IMR-90 (cell line): ENCODE results near the gene AGAP2. TPM values are rescaled to one million over a fixed set of nuclear protein-coding genes. Genes with fewer than 3 reads are reported as not detected.

Experiments
- ATAC-seq: fragments of 200-7000 bp; cut with Tn5 transposase; 2 replicates; pipeline ENCODE4 v1.9.1; 2020; ENCODE audit warnings: low read depth, mild to moderate bottlenecking, moderate library complexity
- BruUV-seq: library from RNA; stranded (reverse); fragments of 400-500 nt; replicated peaks from 2 replicates; lab custom pipeline; 2021; lab: Mats Ljungman, UMichigan
- CTCF ChIA-PET: fragments of 300-600 bp; formaldehyde crosslinking; extraction: SDS; loops from one replicate; lab custom pipeline; 2021; ENCODE audit warnings: antibody characterized with exemption; lab: Yijun Ruan, JAX
- POLR2A ChIA-PET: fragments of 300-600 bp; sonication (Branson Sonifier 250); formaldehyde crosslinking; loops from one replicate; lab custom pipeline; 2022; ENCODE audit warnings: antibody characterized with exemption; ENCODE audit not compliant: unreplicated experiment; lab: Charles Lee
- DNase-seq: peaks from one replicate; pipeline ENCODE4 v3.0.0; 2013
- H2AFZ ChIP-seq: replicated peaks from 2 replicates; pipeline ENCODE3; 2013; ENCODE audit warnings: low read length, mild to moderate bottlenecking; ENCODE audit not compliant: poor library complexity
- H2AK5ac ChIP-seq: 2 replicates; pipeline ENCODE4 v1.6.1; 2013; ENCODE audit warnings: low read depth, low read length, inconsistent platforms
- H2AK9ac ChIP-seq: replicated peaks from 2 replicates; pipeline ENCODE3; 2013; ENCODE audit warnings: mild to moderate bottlenecking, low read depth, low read length, moderate library complexity; ENCODE audit not compliant: poor library complexity
- H2BK120ac ChIP-seq: 2 replicates; pipeline ENCODE4 v1.6.1; 2013; ENCODE audit warnings: low read depth, low read length, inconsistent platforms
- H2BK15ac ChIP-seq: 3 replicates; pipeline ENCODE4 v1.6.1; 2013; ENCODE audit warnings: low read depth, low read length, inconsistent platforms
- H2BK20ac ChIP-seq: 2 replicates; pipeline ENCODE4 v1.6.1; 2013; ENCODE audit warnings: low read depth, mild to moderate bottlenecking, inconsistent platforms, low read length, moderate library complexity
- H2BK5ac ChIP-seq: 2 replicates; pipeline ENCODE4 v1.6.1; 2013; ENCODE audit warnings: mild to moderate bottlenecking, low read depth, low read length, inconsistent platforms; ENCODE audit not compliant: poor library complexity, severe bottlenecking
- H3K14ac ChIP-seq: replicated peaks from 2 replicates; pipeline ENCODE4 v1.6.1; 2013; ENCODE audit warnings: low read depth, low read length, inconsistent platforms
- H3K18ac ChIP-seq: 2 replicates; pipeline ENCODE4 v1.6.1; 2013; ENCODE audit warnings: low read depth, low read length, control low read depth
- H3K23ac ChIP-seq: 2 replicates; pipeline ENCODE4 v1.6.1; 2013; ENCODE audit warnings: low read depth, low read length, inconsistent platforms
- H3K27ac ChIP-seq: 2 replicates; pipeline ENCODE4 v1.5.1; 2013; ENCODE audit warnings: mild to moderate bottlenecking, control low read depth, low read length; ENCODE audit not compliant: insufficient read depth
- H3K27me3 ChIP-seq: 2 replicates; pipeline ENCODE4 v1.6.1; 2013; ENCODE audit warnings: low read length; ENCODE audit not compliant: control insufficient read depth, insufficient read depth
- H3K36me3 ChIP-seq: 2 replicates; pipeline ENCODE4 v1.6.1; 2013; ENCODE audit warnings: low read length, mixed read lengths; ENCODE audit not compliant: control insufficient read depth, insufficient read depth
- H3K4ac ChIP-seq: 2 replicates; pipeline ENCODE4 v1.6.1; 2013; ENCODE audit warnings: low read depth, low read length, inconsistent platforms
- H3K4me1 ChIP-seq: 2 replicates; pipeline ENCODE4 v1.6.1; 2013; ENCODE audit warnings: low read length, mixed read lengths; ENCODE audit not compliant: control insufficient read depth, insufficient read depth
- H3K4me2 ChIP-seq: 2 replicates; pipeline ENCODE4 v1.6.1; 2013; ENCODE audit warnings: low read depth, mild to moderate bottlenecking, control low read depth, low read length, moderate library complexity
- H3K4me3 ChIP-seq: 2 replicates; pipeline ENCODE4 v1.5.1; 2013; ENCODE audit warnings: low read depth, mild to moderate bottlenecking, control low read depth, low read length, moderate library complexity; ENCODE audit not compliant: insufficient read depth
- H3K56ac ChIP-seq: 2 replicates; pipeline ENCODE4 v1.6.1; 2013; ENCODE audit warnings: low read length, inconsistent platforms; ENCODE audit not compliant: insufficient read depth; ENCODE audit errors: extremely low read depth
- H3K79me1 ChIP-seq, 2 experiments: 2 replicates each; pipeline ENCODE4 v1.6.1; 2013; ENCODE audit warnings: low read length in 2 of 2, inconsistent platforms in 1 of 2, low read depth in 1 of 2
- H3K9ac ChIP-seq: 2 replicates; pipeline ENCODE4 v1.6.1; 2013; ENCODE audit warnings: low read depth, low read length, control low read depth
- H3K9me1 ChIP-seq: 2 replicates; pipeline ENCODE4 v1.6.1; 2013; ENCODE audit warnings: low read length, inconsistent platforms; ENCODE audit not compliant: insufficient read depth
- H3K9me3 ChIP-seq: 2 replicates; pipeline ENCODE4 v1.6.1; 2013; ENCODE audit warnings: low read length; ENCODE audit not compliant: control insufficient read depth, insufficient read depth
- H4K20me1 ChIP-seq: 2 replicates; pipeline ENCODE4 v1.6.1; 2013; ENCODE audit warnings: low read length, inconsistent platforms; ENCODE audit not compliant: insufficient read depth
- H4K5ac ChIP-seq: 2 replicates; pipeline ENCODE4 v1.6.1; 2013; ENCODE audit warnings: mild to moderate bottlenecking, low read depth, low read length, control low read depth
- H4K8ac ChIP-seq, 2 experiments: 2 replicates each; pipeline ENCODE4 v1.6.1; 2013; ENCODE audit warnings: low read depth in 2 of 2, low read length in 2 of 2, control low read depth in 1 of 2, inconsistent platforms in 1 of 2
- H4K91ac ChIP-seq: 2 replicates; pipeline ENCODE4 v1.6.1; 2013; ENCODE audit warnings: low read depth, low read length, inconsistent platforms; ENCODE audit not compliant: insufficient read depth
- BHLHE40 ChIP-seq: fragments of 150-350 bp; IDR thresholded peaks from 2 replicates; pipeline ENCODE4 v1.6.1; 2016; ENCODE audit warnings: mild to moderate bottlenecking, low read depth, low read length
- CEBPB ChIP-seq: IDR thresholded peaks from 2 replicates; pipeline ENCODE4 v1.6.1; 2012; ENCODE audit warnings: low read depth, low read length, improper control_type of control experiment
- CHD1 ChIP-seq: IDR thresholded peaks from 2 replicates; pipeline ENCODE4 v1.6.1; 2012; ENCODE audit warnings: low read depth, low read length, improper control_type of control experiment
- ELK1 ChIP-seq: fragments of 150-350 bp; IDR thresholded peaks from 2 replicates; pipeline ENCODE4 v1.6.1; 2016; ENCODE audit warnings: low read depth, mild to moderate bottlenecking, low read length, moderate library complexity, borderline replicate concordance
- FOS ChIP-seq: fragments of 150-350 bp; IDR thresholded peaks from 2 replicates; pipeline ENCODE4 v1.6.1; 2016; ENCODE audit warnings: low read depth, low read length
- MAFK ChIP-seq: IDR thresholded peaks from 2 replicates; pipeline ENCODE4 v1.6.1; 2012; ENCODE audit warnings: low read depth, low read length, improper control_type of control experiment
- MAZ ChIP-seq: IDR thresholded peaks from 2 replicates; pipeline ENCODE4 v1.6.1; 2012; ENCODE audit warnings: low read depth, mild to moderate bottlenecking, low read length, improper control_type of control experiment, moderate library complexity, borderline replicate concordance
- MXI1 ChIP-seq: IDR thresholded peaks from 2 replicates; pipeline ENCODE4 v1.6.1; 2012; ENCODE audit warnings: low read depth, mild to moderate bottlenecking, low read length, moderate library complexity, borderline replicate concordance
- POLR2A ChIP-seq: IDR thresholded peaks from 2 replicates; pipeline ENCODE4 v1.6.1; 2012; ENCODE audit warnings: mild to moderate bottlenecking, low read depth, low read length
- RCOR1 ChIP-seq: IDR thresholded peaks from 2 replicates; pipeline ENCODE4 v1.6.1; 2012; ENCODE audit warnings: mild to moderate bottlenecking, low read length, improper control_type of control experiment; ENCODE audit not compliant: insufficient replicate concordance
- RFX5 ChIP-seq: IDR thresholded peaks from 2 replicates; pipeline ENCODE4 v1.8.0; 2012; ENCODE audit warnings: low read depth, mild to moderate bottlenecking, low read length, moderate library complexity
- USF2 ChIP-seq: fragments of 150-350 bp; IDR thresholded peaks from 2 replicates; pipeline ENCODE4 v1.6.1; 2017; ENCODE audit warnings: mild to moderate bottlenecking, antibody characterized with exemption, low read length, low read depth
- WGBS, 2 experiments: methylation state at CpG; one replicate each; pipeline versions ENCODE4 v1.1.5 to v1.1.7; 2013; ENCODE audit warnings: missing lambda C conversion rate in 2 of 2; ENCODE audit not compliant: insufficient read length in 1 of 2; ENCODE audit errors: extremely low coverage in 2 of 2; 5-methylcytosine and 5-hydroxymethylcytosine counted together
- dilution Hi-C: fragments of 300-500 bp; cut with HindIII; formaldehyde crosslinking; loops from one replicate; pipeline ENCODE4 v1.14.3; 2018; ENCODE audit warnings: low sequenced_read_pairs; ENCODE audit not compliant: unreplicated experiment
- in situ Hi-C: fragments of 300-500 bp; cut with MboI; formaldehyde crosslinking; loops from 3 replicates; pipeline ENCODE4 v1.14.3; 2019; ENCODE audit warnings: low sequenced_read_pairs, inconsistent platforms, mixed read lengths
- intact Hi-C: fragments of 100-400 bp; cut with micrococcal nuclease; formaldehyde crosslinking; loops from 2 replicates; pipeline ENCODE4 v1.10.0; 2022
- polyA plus RNA-seq, 3 experiments: library from polyadenylated mRNA; depleted of rRNA; stranded (reverse); fragments of >200 nt; gene quantifications; 2 replicates each; pipeline ENCODE4 v1.2.3, GENCODE V29; 2012; ENCODE audit warnings: low replicate concordance in 1 of 3
- total RNA-seq: library from RNA; depleted of rRNA; stranded (reverse); fragments of >200 nt; gene quantifications from 2 replicates; pipeline ENCODE4 v1.2.3, GENCODE V29; 2012
- TF ChIP-seq, protein P1 (sequence below): conservative IDR thresholded peaks from 2 replicates; pipeline ENCODE4 v1.5.1; 2012; ENCODE audit warnings: mild to moderate bottlenecking, low read depth, low read length, improper control_type of control experiment

AGAP2 gene
- total and polyA plus RNA-seq, 2 of the 4 experiments (the other 2 are of a cell fraction): 0.03 to 0.18 TPM

- peaks cover 3% of the 10 kb centered on the region for H3K36me3 ChIP-seq
- 0 out of 2 replicates have a peak, but pooled peaks cover 3% of the 10 kb centered on the region for H3K4me1 ChIP-seq
- H3K56ac ChIP-seq: peak within 1 kb of the TSS; percentile 88
- H4K91ac ChIP-seq: peak within 1 kb of the TSS; percentile 95
- ATAC-seq (peak; percentile 73), DNase-seq (peak; percentile 35)
- peak within 1 kb of the TSS; percentile 78; the same call in 2 of the 3 replicates for H2BK15ac ChIP-seq
- peaks cover 16 to 29% of the 10 kb centered on the region in 2 experiments; a peak in 3 of 4 replicates for H3K79me1 ChIP-seq
- 0 out of 2 replicates have a peak within 1 kb of the TSS, but pooled peaks have one; percentile 8 for H2BK20ac ChIP-seq
- H2AK9ac ChIP-seq: peak within 1 kb of the TSS; percentile 97
- H2BK120ac ChIP-seq: peak within 1 kb of the TSS; percentile 86
- peak within 1 kb of the TSS; percentile 99 for H2AFZ ChIP-seq
- peak within 1 kb of the TSS; percentile 62 for H3K18ac ChIP-seq
- H2BK5ac ChIP-seq: peak within 1 kb of the TSS; percentile 78
- H3K4me3 ChIP-seq: peak within 1 kb of the TSS; percentile 78
- H3K9me3 ChIP-seq: no peaks in the 10 kb centered on the region
- WGBS, 2 experiments: 0% methylated on average over 31 of the region's 67 CpGs; no CpG with 5 or more reads in 1 of the 2 experiments
- no peaks in the 10 kb centered on the region for H4K20me1 ChIP-seq
- CTCF ChIA-PET: no interaction called here
- dilution Hi-C loops: no loop called here
- no peaks in the 10 kb centered on the region for H3K27me3 ChIP-seq
- H3K4me2 ChIP-seq: peak within 1 kb of the TSS; percentile 95
- H3K27ac ChIP-seq: peak within 1 kb of the TSS; percentile 82
- H2AK5ac ChIP-seq: peak within 1 kb of the TSS; percentile 91
- in situ Hi-C loops: no loop called here
- H3K9me1 ChIP-seq: peaks cover 9% of the 10 kb centered on the region
- intact Hi-C loops: no loop called here
- H3K4ac ChIP-seq: peak within 1 kb of the TSS; percentile 98
- peak within 1 kb of the TSS; percentile 98 for H3K23ac ChIP-seq
- peak within 1 kb of the TSS; percentile 91 for H4K5ac ChIP-seq
- BruUV-seq: no TSS peak
- H3K14ac ChIP-seq: peak within 1 kb of the TSS; percentile 95
- H3K9ac ChIP-seq: peak within 1 kb of the TSS; percentile 99
- POLR2A ChIA-PET: interaction anchor here (0.9 kb wide), 1 partner anchor 28 kb away, joined by 4 read pairs; the partner anchor contains the start of gene TSPAN31
- H4K8ac ChIP-seq: peak within 1 kb of the TSS; percentile 93 to 99
- TF ChIP-seq MAZ (no peak), CHD1 (no peak), MXI1 (peak; percentile 70; the same call in 1 of the 2 replicates), RFX5 (no peak), CEBPB (no peak), FOS (no peak), BHLHE40 (peak; percentile 39), POLR2A (no peak), ELK1 (no peak), MAFK (no peak), USF2 (no peak), RCOR1 (no peak)
- TF ChIP-seq, protein P1, sequence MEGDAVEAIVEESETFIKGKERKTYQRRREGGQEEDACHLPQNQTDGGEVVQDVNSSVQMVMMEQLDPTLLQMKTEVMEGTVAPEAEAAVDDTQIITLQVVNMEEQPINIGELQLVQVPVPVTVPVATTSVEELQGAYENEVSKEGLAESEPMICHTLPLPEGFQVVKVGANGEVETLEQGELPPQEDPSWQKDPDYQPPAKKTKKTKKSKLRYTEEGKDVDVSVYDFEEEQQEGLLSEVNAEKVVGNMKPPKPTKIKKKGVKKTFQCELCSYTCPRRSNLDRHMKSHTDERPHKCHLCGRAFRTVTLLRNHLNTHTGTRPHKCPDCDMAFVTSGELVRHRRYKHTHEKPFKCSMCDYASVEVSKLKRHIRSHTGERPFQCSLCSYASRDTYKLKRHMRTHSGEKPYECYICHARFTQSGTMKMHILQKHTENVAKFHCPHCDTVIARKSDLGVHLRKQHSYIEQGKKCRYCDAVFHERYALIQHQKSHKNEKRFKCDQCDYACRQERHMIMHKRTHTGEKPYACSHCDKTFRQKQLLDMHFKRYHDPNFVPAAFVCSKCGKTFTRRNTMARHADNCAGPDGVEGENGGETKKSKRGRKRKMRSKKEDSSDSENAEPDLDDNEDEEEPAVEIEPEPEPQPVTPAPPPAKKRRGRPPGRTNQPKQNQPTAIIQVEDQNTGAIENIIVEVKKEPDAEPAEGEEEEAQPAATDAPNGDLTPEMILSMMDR: no peak
Measured at GRCh38 chr12:57772429-57773322, 34.1 kb upstream of the AGAP2 start, which contains the start of gene EEF1AKMT3. Gene EEF1AKMT3 (plus strand): TSS chr12:57772614. CDS start chr12:57772725, 111 bp downstream.
